GM18498 (cell line): ENCODE measurements around the gene CACNA1C.

Experiments
- ATAC-seq: cut with Tn5 transposase; IDR thresholded peaks from one replicate; pipeline ENCODE4 v1.9.1; 2021; ENCODE audit warnings: mild to moderate bottlenecking, moderate library complexity; ENCODE audit not compliant: unreplicated experiment

Gene CACNA1C

DNA sequence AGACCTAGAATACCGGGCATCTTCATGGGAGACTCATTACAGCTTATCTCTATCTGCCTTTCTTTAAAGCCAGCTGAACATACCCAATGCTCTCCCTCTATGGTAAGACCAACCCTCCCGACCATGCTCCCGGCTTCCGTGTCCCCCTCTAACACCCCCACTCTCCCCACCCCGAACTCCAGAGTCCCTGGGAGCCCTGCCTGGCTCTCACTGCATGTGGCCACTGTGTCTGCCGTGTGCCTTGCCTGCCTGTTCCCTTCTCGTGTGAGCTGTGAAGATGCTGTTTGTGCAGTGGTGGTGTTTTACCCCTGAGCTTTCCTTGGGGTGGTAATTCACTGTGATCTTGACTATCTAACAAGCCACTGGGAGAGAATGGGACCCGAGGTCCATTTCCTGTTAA lies 595.6 kb downstream of the CACNA1C start:
- no peak for ATAC-seq

- no peak for ATAC-seq
Observed at GRCh38 chr12:2649201-2650030, 596.6 kb downstream of the CACNA1C start.

DNA sequence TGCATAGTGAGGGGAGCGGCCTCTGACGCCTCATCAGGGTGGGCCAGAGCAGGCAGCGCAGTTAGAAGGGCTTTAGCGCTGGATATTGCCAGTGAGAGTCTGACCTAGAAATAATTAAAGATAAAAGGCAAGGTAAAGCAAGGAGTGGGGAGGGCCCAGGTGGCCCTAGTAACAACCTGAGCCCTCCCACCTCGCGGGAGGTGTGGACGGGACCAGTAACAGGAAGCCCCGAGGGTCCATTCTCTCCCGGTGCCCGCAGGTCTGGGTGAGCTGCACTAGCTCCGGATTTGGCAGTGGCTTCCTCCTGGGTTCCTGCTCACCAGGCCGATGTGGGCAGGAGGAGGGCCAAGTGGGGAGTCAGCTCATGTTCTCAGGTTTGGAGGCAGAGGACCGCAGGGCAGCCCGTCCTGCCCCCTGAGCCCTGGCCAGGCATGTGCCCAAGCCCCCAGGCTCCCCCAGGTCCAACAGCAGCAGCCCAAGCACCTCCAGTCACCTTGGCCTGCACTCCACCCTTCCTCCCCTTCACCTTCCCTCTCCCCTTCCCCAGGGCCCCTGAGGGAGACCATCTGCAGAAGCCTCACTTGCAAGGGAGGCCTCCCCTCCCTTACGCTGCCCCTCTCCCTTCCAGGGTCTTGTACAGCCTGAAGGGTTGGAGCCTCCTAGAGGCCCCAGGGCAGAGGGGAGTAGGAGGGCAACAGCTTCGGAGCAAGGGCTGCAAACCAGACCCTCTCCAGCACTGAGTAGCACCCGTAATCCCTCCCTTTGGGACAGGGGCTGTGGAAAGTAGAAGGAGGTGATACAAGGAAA lies 597.7 kb downstream of the CACNA1C start:
- no peak for ATAC-seq

- no peak for ATAC-seq
Observed at GRCh38 chr12:2651068-2651965, 598.5 kb downstream of the CACNA1C start.

DNA sequence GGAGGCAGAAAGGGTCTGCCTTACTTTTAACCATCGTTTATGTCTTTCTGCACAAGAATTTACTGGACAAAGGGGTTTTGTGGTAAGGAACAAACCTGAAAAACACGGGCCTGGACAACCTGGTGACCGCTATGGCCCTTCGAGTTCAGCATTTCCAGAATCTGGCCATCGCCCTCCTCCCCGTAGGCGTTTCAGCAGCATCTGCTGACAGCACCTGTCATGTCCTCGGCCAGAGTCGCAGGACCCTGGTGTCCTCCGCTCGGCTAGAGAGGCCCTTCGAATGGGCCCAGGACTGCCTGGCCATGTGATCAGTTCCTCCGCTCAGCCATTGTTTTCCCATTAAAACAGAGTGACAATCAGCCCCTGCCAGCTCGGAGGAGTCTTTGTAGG lies 599.2 kb downstream of the CACNA1C start:
- ATAC-seq, result no peak

- no peak for ATAC-seq
Observed at GRCh38 chr12:2652401-2653081, 599.8 kb downstream of the CACNA1C start.

- no peak for ATAC-seq
Observed at GRCh38 chr12:2653461-2653965, 600.7 kb downstream of the CACNA1C start.

GRCh38 chr12:2654311-2654710 lies 601.5 kb downstream of the CACNA1C start:
- ATAC-seq, result no peak

- ATAC-seq, result no peak
Observed at GRCh38 chr12:2654741-2655140, 602.0 kb downstream of the CACNA1C start.

GRCh38 chr12:2662524-2662923 lies 609.7 kb downstream of the CACNA1C start:
- no peak for ATAC-seq

DNA sequence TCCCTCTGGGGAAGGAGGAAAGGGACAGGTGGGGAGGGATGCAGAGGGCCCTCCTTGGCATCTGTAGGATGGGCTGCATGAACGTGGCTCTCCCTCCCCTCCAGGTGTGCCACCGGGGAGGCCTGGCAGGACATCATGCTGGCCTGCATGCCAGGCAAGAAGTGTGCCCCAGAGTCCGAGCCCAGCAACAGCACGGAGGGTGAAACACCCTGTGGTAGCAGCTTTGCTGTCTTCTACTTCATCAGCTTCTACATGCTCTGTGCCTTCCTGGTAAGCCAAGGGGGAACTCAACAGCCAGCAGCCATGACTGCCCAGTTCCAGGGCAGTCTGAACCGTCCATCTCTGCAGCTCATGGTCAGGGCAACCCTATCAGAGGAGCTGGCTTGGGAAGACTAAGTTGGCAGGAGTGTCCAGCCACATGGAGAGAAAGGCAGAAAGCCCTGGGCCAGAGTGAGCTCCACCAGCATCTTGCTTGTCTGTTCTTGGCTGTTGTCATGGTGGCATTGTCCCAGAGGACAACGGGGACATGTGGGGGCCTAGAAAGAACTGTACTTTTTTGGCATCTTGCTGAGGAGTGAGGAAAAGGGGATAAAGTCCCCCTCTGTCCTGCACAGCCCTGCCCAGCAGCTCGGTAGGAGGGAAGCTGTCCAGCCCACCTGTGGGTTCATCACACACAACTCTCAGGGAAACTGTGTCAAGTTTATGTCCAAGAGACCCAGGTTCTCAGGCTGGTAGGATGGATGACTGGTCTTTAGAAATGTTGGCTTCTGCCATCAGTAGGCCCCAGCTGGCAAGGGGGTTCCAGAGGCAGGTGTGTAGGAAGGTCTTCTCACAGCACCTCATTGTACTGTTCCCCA lies 612.2 kb downstream of the CACNA1C start:
- ATAC-seq, result no peak

DNA sequence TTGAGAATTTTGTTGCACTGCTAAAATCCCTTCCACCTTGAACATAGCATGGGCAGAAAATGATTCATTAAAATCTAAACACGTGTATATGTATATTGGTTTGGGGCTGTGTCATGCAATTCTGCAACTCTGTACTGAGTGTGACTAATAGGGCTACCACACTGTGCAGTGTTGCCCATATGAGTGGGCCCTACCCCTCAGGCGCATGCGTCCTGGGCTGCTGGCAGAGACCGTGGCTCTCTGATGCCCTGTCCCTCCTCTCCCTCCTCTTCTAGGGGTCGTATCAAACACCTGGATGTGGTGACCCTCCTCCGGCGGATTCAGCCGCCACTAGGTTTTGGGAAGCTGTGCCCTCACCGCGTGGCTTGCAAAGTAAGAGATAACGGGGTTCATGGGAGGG lies 613.6 kb downstream of the CACNA1C start:
- no peak for ATAC-seq

DNA sequence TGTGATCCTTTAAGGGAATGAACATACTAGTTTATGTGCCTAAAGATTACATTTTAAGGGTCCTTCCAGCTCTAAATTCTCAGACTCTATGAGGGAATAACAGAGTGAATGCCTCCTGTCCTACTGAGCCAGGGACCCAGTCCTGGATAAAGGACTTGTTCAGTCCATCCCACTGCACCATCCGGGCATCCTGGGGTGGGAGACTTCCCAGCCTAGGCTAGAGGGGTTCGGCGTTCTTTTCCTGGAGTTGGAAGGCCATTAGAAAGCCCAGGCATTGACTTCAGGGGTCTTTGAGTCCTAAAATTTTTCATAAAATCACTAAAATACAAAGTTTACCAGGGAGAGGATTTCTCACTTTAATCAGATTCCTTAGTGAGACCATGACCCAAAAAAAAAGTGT lies 614.1 kb downstream of the CACNA1C start:
- ATAC-seq, result no peak

- ATAC-seq, result no peak
Observed at GRCh38 chr12:2667716-2668440, 615.1 kb downstream of the CACNA1C start.

- no peak for ATAC-seq
Observed at GRCh38 chr12:2668816-2669215, 616.0 kb downstream of the CACNA1C start.

GRCh38 chr12:2669560-2669959 lies 616.8 kb downstream of the CACNA1C start:
- ATAC-seq, result no peak

DNA sequence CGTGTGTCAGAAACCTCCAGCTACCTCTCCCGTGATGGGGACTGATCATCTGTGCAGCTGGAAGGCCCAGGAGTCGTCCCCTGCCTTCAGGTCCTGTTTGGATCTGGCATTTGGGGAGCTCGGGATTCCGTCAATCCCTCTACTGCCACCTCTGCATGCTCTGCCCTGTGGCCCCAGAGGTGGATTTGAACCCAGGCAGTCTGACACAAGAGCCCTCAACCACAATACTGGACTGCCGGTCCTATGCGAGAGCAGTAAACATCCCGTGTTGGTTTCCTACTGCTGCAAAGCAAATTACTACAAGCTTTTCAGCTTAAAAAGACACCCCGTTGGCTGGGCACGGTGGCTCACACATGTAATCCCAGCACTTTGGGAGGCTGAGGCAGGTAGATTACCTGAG lies 620.1 kb downstream of the CACNA1C start:
- ATAC-seq, result no peak

- no peak for ATAC-seq
Observed at GRCh38 chr12:2673966-2674810, 621.4 kb downstream of the CACNA1C start.
